Sigmoid colon (tissue), 7 donors: ENCODE results near the gene CAMTA1. TPM values are rescaled to one million over a fixed set of nuclear protein-coding genes. Genes with fewer than 3 reads are reported as not detected.
A peak's percentile ranks its signal among the peaks of the same experiment; 100 is the strongest.

Experiments used
- DNase-seq: peaks from one replicate; pipeline ENCODE4 v3.0.0-alpha.2; 2019
- H3K27ac ChIP-seq, 4 donors: fragments of 200-600 bp; sonication (generic); one replicate each; pipeline ENCODE4 v1.5.1; 2016 to 2019; ENCODE audit warnings: mild to moderate bottlenecking in 1 of 4
- H3K27me3 ChIP-seq, 3 donors: fragments of 200-600 bp; sonication (generic); one replicate each; pipeline ENCODE4 v1.5.1; 2019; ENCODE audit warnings: mild to moderate bottlenecking in 1 of 3
- H3K36me3 ChIP-seq, 4 donors: fragments of 200-600 bp; sonication (generic); one replicate each; pipeline ENCODE4 v1.5.1; 2016 to 2019
- H3K4me1 ChIP-seq, 4 donors: fragments of 200-600 bp; sonication (generic); one replicate each; pipeline ENCODE4 v1.5.1; 2017 to 2019
- H3K4me3 ChIP-seq, 4 donors: fragments of 200-600 bp; sonication (generic); one replicate each; pipeline ENCODE4 v1.5.1; 2017 to 2019; ENCODE audit warnings: mild to moderate bottlenecking in 2 of 4, moderate library complexity in 1 of 4
- H3K9me3 ChIP-seq, 4 donors: fragments of 200-600 bp in 3 of 4; sonication (generic) in 3 of 4; one replicate each; pipeline versions ENCODE4 v1.5.1 to v1.6.1; 2013 to 2019
- CTCF ChIP-seq, 4 experiments: fragments of 450-650 bp in 3 of 4; fragments of 200-600 bp in 1 of 4; IDR thresholded peaks; one replicate each; pipeline ENCODE4 v1.5.1; 2016 to 2019; ENCODE audit warnings: antibody characterized with exemption in 4 of 4, mild to moderate bottlenecking in 3 of 4, moderate library complexity in 2 of 4
- EP300 ChIP-seq, 4 donors: sonication (generic); formaldehyde crosslinking; IDR thresholded peaks; one replicate each; pipeline ENCODE4 v1.6.1; 2017; ENCODE audit warnings: antibody characterized with exemption in 4 of 4
- POLR2A ChIP-seq, 2 donors: fragments of 450-650 bp; IDR thresholded peaks; one replicate each; pipeline ENCODE4 v1.6.1; 2016; ENCODE audit warnings: antibody characterized with exemption in 2 of 2, mild to moderate bottlenecking in 2 of 2, moderate library complexity in 2 of 2
- POLR2AphosphoS5 ChIP-seq, 4 donors: sonication (generic); formaldehyde crosslinking; IDR thresholded peaks; one replicate each; pipeline ENCODE4 v1.6.1; 2017; ENCODE audit warnings: antibody characterized with exemption in 4 of 4
- WGBS, 2 donors: extraction: QIAGEN DNeasy Blood & Tissue Kit; methylation state at CpG; one replicate each; pipeline ENCODE4 v1.1.7; 2013; 5-methylcytosine and 5-hydroxymethylcytosine counted together
- intact Hi-C: fragments of 100-400 bp; cut with DNase I; formaldehyde crosslinking; loops from one replicate; pipeline ENCODE4 v1.15.1; 2023
- polyA plus RNA-seq, 3 donors: library from polyadenylated mRNA; stranded (reverse); fragments of 200-250 nt; gene quantifications; one replicate each; pipeline ENCODE4 v1.2.3, GENCODE V29; 2013
- total RNA-seq, 4 donors: library from RNA; depleted of rRNA; stranded (reverse); fragments of >200 nt; gene quantifications; one replicate each; pipeline ENCODE4 v1.1.0, GENCODE V29; 2016
- donor health status: healthy with polysubstance abuse.
- donor health status: Bipolar disorder and iron deficiency.
- donor health status: healthy.

The CAMTA1 gene
- total and polyA plus RNA-seq, 7 donors, result 97.9 to 196 (median 177) TPM

- 21 to 39% methylated on average over 8 of the region's 8 CpGs for WGBS, 2 donors
- Histone ChIP-seq H3K27ac (peak overlapping the region; percentile 49 to 83 (median 68)), H3K27me3 (no peaks in the 10 kb centered on the region), H3K4me3 (no peak overlapping the region), H3K9me3 (peaks cover 0 to 7% (median 3%) of the 10 kb centered on the region in 4 donors), H3K4me1 (peaks cover 0 to 41% (median 36%) of the 10 kb centered on the region in 4 donors), H3K36me3 (no peaks in the 10 kb centered on the region)
- DNase-seq, result peak; percentile 84
- TF ChIP-seq EP300 (IDR thresholded peaks at IDR 0.05), result peak in 1 of 4 donors; percentile 36
- TF ChIP-seq POLR2A (IDR thresholded peaks at IDR 0.05), result no peak
- TF ChIP-seq POLR2AphosphoS5 (IDR thresholded peaks at IDR 0.05), result peak in 3 of 4 donors; percentile 34 to 61 (median 42)
- TF ChIP-seq CTCF (IDR thresholded peaks at IDR 0.05), result no peak
- intact Hi-C loops, result loop anchor here (1.0 to 10.0 kb wide), 2 partner anchors 80 to 175 kb away; no protein-coding TSS in a partner anchor
Observed at GRCh38 chr1:7299329-7299799, 514.1 kb downstream of the CAMTA1 start.

GRCh38 chr1:7299994-7300393, 514.7 kb downstream of the CAMTA1 start:
- WGBS, 2 donors, result 71 to 77% methylated on average over 2 of the region's 2 CpGs
- Histone ChIP-seq H3K27ac (peak overlapping the region; percentile 49 to 83 (median 68)), H3K27me3 (no peaks in the 10 kb centered on the region), H3K4me3 (no peak overlapping the region), H3K4me1 (peaks cover 0 to 38% (median 35%) of the 10 kb centered on the region in 4 donors), H3K9me3 (peaks cover 0 to 7% (median 3%) of the 10 kb centered on the region in 4 donors), H3K36me3 (no peaks in the 10 kb centered on the region)
- intact Hi-C loops, result loop anchor here (1.0 to 10.0 kb wide), 2 partner anchors 79 to 175 kb away; no protein-coding TSS in a partner anchor
- TF ChIP-seq POLR2AphosphoS5 (IDR thresholded peaks at IDR 0.05) (no peak), POLR2A (IDR thresholded peaks at IDR 0.05) (no peak), EP300 (IDR thresholded peaks at IDR 0.05) (no peak), CTCF (IDR thresholded peaks at IDR 0.05) (no peak)
- DNase-seq, result no peak

- 35 to 69% methylated on average over 10 of the region's 10 CpGs for WGBS, 2 donors
- DNase-seq, result no peak
- Histone ChIP-seq H3K9me3 (peaks cover 0 to 7% (median 3%) of the 10 kb centered on the region in 4 donors), H3K36me3 (no peaks in the 10 kb centered on the region), H3K4me1 (peaks cover 0 to 38% (median 35%) of the 10 kb centered on the region in 4 donors), H3K27ac (peak overlapping the region in 1 of 4 donors; percentile 83), H3K27me3 (no peaks in the 10 kb centered on the region), H3K4me3 (no peak overlapping the region)
- no peak for TF ChIP-seq EP300 (IDR thresholded peaks at IDR 0.05)
- TF ChIP-seq CTCF (IDR thresholded peaks at IDR 0.05), result no peak
- TF ChIP-seq POLR2AphosphoS5 (IDR thresholded peaks at IDR 0.05), result peak in 1 of 4 donors; percentile 9
- no peak for TF ChIP-seq POLR2A (IDR thresholded peaks at IDR 0.05)
- intact Hi-C loops, result no loop called here
Observed at GRCh38 chr1:7300893-7301663, 515.8 kb downstream of the CAMTA1 start.

GRCh38 chr1:7301664-7301981, 516.4 kb downstream of the CAMTA1 start:
- peaks cover 0 to 6% (median 3%) of the 10 kb centered on the region in 4 donors for H3K9me3 ChIP-seq
- DNase-seq, result no peak
- no peaks in the 10 kb centered on the region for H3K36me3 ChIP-seq
- intact Hi-C loops, result no loop called here
- WGBS, 2 donors, result 85 to 88% methylated on average over 7 of the region's 7 CpGs
- H3K4me1 ChIP-seq, result peaks cover 0 to 38% (median 35%) of the 10 kb centered on the region in 4 donors
- no peak overlapping the region for H3K4me3 ChIP-seq
- no peak overlapping the region for H3K27ac ChIP-seq
- no peaks in the 10 kb centered on the region for H3K27me3 ChIP-seq
- TF ChIP-seq CTCF (IDR thresholded peaks at IDR 0.05), result no peak
- no peak for TF ChIP-seq POLR2A (IDR thresholded peaks at IDR 0.05)
- no peak for TF ChIP-seq EP300 (IDR thresholded peaks at IDR 0.05)
- TF ChIP-seq POLR2AphosphoS5 (IDR thresholded peaks at IDR 0.05), result no peak
